Retinal pigment epithelial cell (primary cell): ENCODE measurements around the gene LRFN2.

Experiments
- DNase-seq: peaks from one replicate; pipeline ENCODE4 v3.0.0-alpha.2; 2010; ENCODE audit warnings: low read depth
- H3K4me3 ChIP-seq: 2 replicates; pipeline ENCODE4 v1.5.1; 2011; ENCODE audit warnings: mild to moderate bottlenecking, low read length, control low read depth, moderate library complexity
- TF ChIP-seq, protein P1 (sequence below): conservative IDR thresholded peaks from 2 replicates; pipeline ENCODE4 v1.5.1; 2011; ENCODE audit warnings: low read depth, low read length, control low read depth, inconsistent platforms

LRFN2 gene

DNA sequence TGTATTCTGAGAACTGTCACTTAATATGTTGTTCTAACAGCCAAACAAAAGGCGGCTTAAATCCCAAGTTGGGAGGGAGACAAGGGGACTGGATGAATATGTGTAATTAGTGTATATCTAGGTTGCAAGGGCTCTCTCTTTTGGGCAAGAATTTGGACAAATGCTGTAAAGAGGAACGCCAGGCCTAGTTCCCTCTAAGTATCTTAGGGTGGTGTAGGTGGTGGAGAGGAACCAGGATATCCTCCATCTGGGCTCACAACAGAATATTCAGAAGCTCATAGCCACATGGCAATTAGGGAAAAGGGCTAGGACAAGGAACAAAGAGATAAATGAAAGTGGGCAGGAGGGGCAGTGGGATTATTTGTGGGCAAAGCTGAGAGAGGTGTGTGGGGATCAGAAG is 149.5 kb downstream of the LRFN2 start:
- TF ChIP-seq, protein P1, sequence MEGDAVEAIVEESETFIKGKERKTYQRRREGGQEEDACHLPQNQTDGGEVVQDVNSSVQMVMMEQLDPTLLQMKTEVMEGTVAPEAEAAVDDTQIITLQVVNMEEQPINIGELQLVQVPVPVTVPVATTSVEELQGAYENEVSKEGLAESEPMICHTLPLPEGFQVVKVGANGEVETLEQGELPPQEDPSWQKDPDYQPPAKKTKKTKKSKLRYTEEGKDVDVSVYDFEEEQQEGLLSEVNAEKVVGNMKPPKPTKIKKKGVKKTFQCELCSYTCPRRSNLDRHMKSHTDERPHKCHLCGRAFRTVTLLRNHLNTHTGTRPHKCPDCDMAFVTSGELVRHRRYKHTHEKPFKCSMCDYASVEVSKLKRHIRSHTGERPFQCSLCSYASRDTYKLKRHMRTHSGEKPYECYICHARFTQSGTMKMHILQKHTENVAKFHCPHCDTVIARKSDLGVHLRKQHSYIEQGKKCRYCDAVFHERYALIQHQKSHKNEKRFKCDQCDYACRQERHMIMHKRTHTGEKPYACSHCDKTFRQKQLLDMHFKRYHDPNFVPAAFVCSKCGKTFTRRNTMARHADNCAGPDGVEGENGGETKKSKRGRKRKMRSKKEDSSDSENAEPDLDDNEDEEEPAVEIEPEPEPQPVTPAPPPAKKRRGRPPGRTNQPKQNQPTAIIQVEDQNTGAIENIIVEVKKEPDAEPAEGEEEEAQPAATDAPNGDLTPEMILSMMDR, result no peak
- no peak for DNase-seq
- no peak overlapping the region for H3K4me3 ChIP-seq

DNA sequence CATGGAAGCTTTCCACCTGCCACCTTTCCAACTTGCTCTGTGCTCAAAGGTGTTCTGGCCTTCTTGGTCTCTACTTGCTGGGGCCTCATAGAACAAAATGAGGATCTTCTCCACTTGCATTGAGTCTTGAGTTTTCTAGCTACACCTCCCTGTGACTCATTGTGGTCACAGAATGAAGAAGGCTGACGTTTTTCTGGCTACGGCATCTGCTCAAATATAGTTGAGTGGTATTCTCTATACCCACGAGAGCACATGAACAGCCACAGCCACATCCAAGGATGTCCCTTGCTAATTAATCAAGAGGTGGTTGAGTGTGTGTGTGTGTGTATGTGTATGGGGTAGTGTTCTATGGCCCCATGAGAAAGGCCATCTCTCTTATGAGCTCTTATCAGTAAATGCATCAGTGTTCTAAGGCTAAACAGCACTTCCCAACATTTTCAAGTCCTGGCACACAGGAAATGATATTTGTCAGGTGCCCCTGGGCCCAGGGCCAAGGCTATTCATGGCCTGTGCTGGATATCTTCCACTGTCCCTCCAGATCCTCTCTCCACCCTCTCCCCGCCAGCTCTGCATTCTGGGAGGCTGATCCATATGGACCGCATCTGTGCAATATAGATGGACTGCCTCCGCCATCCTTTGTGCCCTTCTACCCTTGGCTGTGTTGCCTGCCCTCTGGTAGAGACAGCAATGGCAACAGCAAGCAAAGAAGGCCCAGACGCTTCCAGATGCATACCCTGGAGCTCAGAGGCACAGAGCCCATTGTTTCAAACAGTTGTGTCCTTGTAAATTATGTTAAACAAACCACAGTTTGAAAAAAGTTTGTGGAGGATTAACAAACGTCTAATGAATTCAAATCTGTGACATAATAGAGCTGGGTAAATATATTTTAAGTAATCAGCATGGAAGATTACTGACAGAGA is 150.2 kb downstream of the LRFN2 start:
- TF ChIP-seq, protein P1, result no peak
- no peak for DNase-seq
- no peak overlapping the region for H3K4me3 ChIP-seq

DNA sequence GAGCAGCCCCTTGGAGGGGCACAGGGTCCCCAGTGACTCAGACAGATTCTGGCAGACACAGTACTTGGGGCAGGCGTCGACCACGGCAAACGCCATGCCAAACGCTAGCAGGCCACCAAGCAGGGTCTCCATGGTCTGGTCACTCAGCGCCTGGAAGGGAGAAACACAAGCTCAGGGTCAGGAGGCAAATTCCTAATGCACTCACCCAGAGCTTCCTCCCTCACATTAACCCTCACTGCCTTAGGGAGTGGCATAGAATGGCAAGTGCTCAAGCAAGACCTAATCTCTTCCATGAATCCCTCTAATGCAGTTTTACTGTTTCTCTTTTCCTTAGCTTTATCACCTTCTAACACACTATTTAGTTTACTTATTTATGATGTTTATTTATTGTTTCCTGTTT is 154.2 kb downstream of the LRFN2 start:
- TF ChIP-seq, protein P1, result no peak
- H3K4me3 ChIP-seq, result no peak overlapping the region
- DNase-seq, result no peak

DNA sequence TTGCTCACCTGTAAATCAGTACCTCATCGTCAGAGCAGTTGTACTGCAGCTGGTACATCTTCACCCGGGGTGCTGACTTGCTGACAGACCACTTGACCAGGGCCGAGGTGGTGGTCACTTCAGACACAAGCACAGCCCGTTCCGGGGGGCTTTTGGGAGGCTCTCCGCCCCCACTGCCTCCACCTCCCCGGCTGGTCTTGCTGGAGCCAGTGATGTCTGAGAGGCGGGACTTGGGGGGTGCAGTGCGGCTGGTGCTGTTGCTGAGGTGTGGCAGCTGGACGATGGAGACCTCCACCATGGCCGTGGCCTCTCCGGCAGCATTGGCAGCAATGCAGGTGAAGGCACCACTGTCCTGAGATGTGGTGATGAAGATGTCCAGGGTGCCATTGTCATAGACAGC is 155.5 kb downstream of the LRFN2 start:
- no peak overlapping the region for H3K4me3 ChIP-seq
- TF ChIP-seq, protein P1, result no peak
- no peak for DNase-seq

DNA sequence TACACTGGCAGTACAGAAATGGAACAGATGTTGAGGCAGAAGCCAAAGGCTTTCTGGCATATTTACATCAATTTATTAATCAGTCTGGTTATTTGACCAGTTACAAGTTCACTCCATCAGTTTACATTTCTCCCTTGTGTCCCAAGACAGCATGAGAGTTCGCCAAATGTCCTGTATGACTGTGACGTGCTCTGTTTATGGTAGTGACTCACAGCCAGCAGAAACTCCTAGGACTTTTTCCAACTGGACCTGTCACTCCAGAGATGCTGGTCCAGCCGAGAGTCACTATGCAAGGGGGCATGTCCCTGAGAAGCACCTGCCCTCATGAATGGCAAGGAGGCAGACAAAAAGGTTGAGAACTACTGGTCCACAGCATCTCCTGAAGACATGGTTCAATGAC is 160.0 kb downstream of the LRFN2 start:
- TF ChIP-seq, protein P1, result no peak
- no peak for DNase-seq
- H3K4me3 ChIP-seq, result no peak overlapping the region

DNA sequence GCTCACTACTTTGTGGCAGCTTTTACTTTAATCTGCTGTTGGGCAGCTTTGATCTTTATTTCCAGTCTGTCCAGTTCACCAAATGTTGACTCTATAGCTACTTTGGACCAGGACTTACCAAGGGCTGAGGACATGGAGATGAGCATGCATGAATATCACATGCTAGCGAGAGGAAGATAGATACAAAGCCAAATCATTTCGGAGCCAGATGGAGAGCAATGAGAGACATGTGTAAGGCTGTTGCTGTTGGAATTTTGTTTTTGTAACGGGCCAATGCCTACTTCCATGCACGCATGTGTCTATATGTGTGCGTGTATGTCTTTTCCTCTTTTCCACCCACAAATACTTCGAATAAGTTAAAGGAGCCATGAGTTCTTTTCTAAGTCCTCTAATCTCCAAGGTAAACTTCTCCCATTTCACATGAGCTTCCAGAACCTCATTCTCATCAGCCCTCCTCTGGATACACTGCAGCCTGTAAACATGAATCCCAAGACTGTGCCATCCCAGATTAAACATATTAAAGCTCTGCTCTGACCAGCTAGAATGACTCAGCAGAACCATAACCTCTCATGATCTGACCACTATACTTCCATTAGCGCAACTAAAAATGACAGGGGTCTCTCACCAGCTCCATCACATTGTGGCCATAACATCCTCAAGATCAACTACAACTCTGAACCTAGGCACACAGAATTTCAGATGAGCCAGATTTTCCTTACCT is 160.7 kb downstream of the LRFN2 start:
- no peak overlapping the region for H3K4me3 ChIP-seq
- TF ChIP-seq, protein P1, result no peak
- no peak for DNase-seq
